ENCODE data around the gene GBGT1.
"Not testable (repeated sequence)": the region's sequence is repeated elsewhere in the genome, so short reads cannot be mapped to it uniquely, and the experiment has no call there.

DNA sequence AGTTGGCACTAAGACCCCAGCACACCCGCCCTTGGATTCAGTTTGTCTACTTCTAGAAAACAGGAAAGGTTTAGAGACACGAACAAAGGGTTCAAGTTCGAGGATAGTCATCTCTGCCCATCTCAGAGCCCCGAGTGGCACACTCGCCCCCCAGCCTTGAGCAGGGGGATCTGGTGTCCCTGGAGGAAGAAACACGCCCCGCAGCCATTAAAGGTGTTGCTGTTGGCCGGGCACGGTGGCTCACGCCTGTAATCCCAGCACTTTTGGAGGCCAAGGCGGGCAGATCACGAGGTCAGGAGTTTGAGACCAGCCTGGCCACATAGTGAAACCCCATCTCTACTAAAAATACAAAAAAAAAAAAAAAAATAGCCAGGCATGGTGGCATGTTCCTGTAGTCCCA is 6.0 kb upstream of the GBGT1 start:
- TF ChIP-seq, protein P1, sequence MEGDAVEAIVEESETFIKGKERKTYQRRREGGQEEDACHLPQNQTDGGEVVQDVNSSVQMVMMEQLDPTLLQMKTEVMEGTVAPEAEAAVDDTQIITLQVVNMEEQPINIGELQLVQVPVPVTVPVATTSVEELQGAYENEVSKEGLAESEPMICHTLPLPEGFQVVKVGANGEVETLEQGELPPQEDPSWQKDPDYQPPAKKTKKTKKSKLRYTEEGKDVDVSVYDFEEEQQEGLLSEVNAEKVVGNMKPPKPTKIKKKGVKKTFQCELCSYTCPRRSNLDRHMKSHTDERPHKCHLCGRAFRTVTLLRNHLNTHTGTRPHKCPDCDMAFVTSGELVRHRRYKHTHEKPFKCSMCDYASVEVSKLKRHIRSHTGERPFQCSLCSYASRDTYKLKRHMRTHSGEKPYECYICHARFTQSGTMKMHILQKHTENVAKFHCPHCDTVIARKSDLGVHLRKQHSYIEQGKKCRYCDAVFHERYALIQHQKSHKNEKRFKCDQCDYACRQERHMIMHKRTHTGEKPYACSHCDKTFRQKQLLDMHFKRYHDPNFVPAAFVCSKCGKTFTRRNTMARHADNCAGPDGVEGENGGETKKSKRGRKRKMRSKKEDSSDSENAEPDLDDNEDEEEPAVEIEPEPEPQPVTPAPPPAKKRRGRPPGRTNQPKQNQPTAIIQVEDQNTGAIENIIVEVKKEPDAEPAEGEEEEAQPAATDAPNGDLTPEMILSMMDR (IDR thresholded peaks at IDR 0.05; ENCODE audit: extremely low read depth in 1 of 2, insufficient read depth in 1 of 2, low read depth in 1 of 2, low read length in 2 of 2): not testable (repeated sequence)
- TF ChIP-seq, protein P2, sequence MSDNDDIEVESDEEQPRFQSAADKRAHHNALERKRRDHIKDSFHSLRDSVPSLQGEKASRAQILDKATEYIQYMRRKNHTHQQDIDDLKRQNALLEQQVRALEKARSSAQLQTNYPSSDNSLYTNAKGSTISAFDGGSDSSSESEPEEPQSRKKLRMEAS (IDR thresholded peaks at IDR 0.05; ENCODE audit: insufficient read depth, insufficient read length): not testable (repeated sequence)
- not testable (repeated sequence) for TF ChIP-seq FOS (IDR thresholded peaks at IDR 0.05; ENCODE audit: borderline replicate concordance, insufficient read depth, low read length); EZH2 (IDR thresholded peaks at IDR 0.05; ENCODE audit: borderline replicate concordance, low read depth, low read length, severe bottlenecking); POLR2A (IDR thresholded peaks at IDR 0.05; ENCODE audit: low read depth, low read length); POLR2AphosphoS5 (IDR thresholded peaks at IDR 0.05; ENCODE audit: insufficient read depth, low read depth, low read length); JUN (IDR thresholded peaks at IDR 0.05; ENCODE audit: borderline replicate concordance, insufficient read depth, insufficient read length, low read depth)

Measured in endothelial cell of umbilical vein (primary cell).